Neural progenitor cell (in vitro differentiated cells): Measurements from ENCODE around the gene VSX2. TPM values are rescaled to one million over a fixed set of nuclear protein-coding genes. Genes with fewer than 3 reads are reported as not detected.

Experiments
- DNase-seq: peaks from one replicate; pipeline ENCODE4 v3.0.0-alpha.2; 2016; ENCODE audit warnings: low spot score
- H2AFZ ChIP-seq: fragments of 200-600 bp; sonication (generic); replicated peaks from 2 replicates; pipeline ENCODE4 v1.6.1; 2016; ENCODE audit warnings: antibody characterized with exemption
- H3F3A ChIP-seq: fragments of 200-600 bp; sonication (generic); 2 replicates; pipeline ENCODE4 v1.6.1; 2016; ENCODE audit warnings: antibody characterized with exemption, low read depth
- H3K27ac ChIP-seq: fragments of 200-600 bp; sonication (generic); 2 replicates; pipeline ENCODE4 v1.5.1; 2016; ENCODE audit warnings: mild to moderate bottlenecking
- H3K27me3 ChIP-seq: fragments of 200-600 bp; sonication (generic); 2 replicates; pipeline ENCODE4 v1.6.1; 2016; ENCODE audit warnings: mild to moderate bottlenecking, moderate library complexity
- H3K36me3 ChIP-seq: fragments of 200-600 bp; sonication (generic); 2 replicates; pipeline ENCODE4 v1.5.1; 2016
- H3K4me1 ChIP-seq: fragments of 200-600 bp; sonication (generic); 2 replicates; pipeline ENCODE4 v1.6.1; 2016; ENCODE audit warnings: mixed run types
- H3K4me2 ChIP-seq: fragments of 200-600 bp; sonication (generic); 2 replicates; pipeline ENCODE4 v1.6.1; 2016
- H3K4me3 ChIP-seq: fragments of 200-600 bp; sonication (generic); 2 replicates; pipeline ENCODE4 v1.5.1; 2016
- H3K79me2 ChIP-seq: fragments of 200-600 bp; sonication (generic); 2 replicates; pipeline ENCODE4 v1.6.1; 2016; ENCODE audit warnings: low read depth
- H3K9ac ChIP-seq: fragments of 200-600 bp; sonication (generic); 2 replicates; pipeline ENCODE4 v1.6.1; 2016
- H3K9me3 ChIP-seq: fragments of 200-600 bp; sonication (generic); 2 replicates; pipeline ENCODE4 v1.5.1; 2016; ENCODE audit warnings: low read depth
- H4K20me1 ChIP-seq: fragments of 200-600 bp; sonication (generic); 2 replicates; pipeline ENCODE4 v1.6.1; 2016; ENCODE audit warnings: low read depth
- H3K27ac Mint-ChIP-seq: 3 replicates; pipeline ENCODE4 v1.8.0; 2021; ENCODE audit warnings: mixed read lengths
- H3K27me3 Mint-ChIP-seq: 2 replicates; pipeline ENCODE4 v1.8.0; 2022; ENCODE audit warnings: low read depth, mild to moderate bottlenecking, inconsistent platforms, moderate library complexity, mixed read lengths; ENCODE audit not compliant: insufficient read depth
- H3K36me3 Mint-ChIP-seq: 3 replicates; pipeline ENCODE4 v1.8.0; 2021; ENCODE audit warnings: mixed read lengths
- H3K4me1 Mint-ChIP-seq: 3 replicates; pipeline ENCODE4 v1.8.0; 2021; ENCODE audit warnings: mixed read lengths
- H3K4me3 Mint-ChIP-seq: 3 replicates; pipeline ENCODE4 v1.8.0; 2021; ENCODE audit warnings: mild to moderate bottlenecking, moderate library complexity, mixed read lengths
- H3K9me3 Mint-ChIP-seq: 3 replicates; pipeline ENCODE4 v1.8.0; 2020; ENCODE audit warnings: mixed read lengths
- EZH2 ChIP-seq: fragments of 200-600 bp; sonication (generic); IDR thresholded peaks from 2 replicates; pipeline ENCODE4 v1.6.1; 2017; ENCODE audit warnings: antibody characterized with exemption, mild to moderate bottlenecking, moderate library complexity
- EZH2phosphoT487 ChIP-seq: fragments of 200-600 bp; sonication (generic); IDR thresholded peaks from 2 replicates; pipeline ENCODE4 v1.6.1; 2017; ENCODE audit warnings: antibody characterized with exemption
- total RNA-seq: library from RNA; depleted of rRNA; stranded (reverse); fragments of >200 nt; gene quantifications from 2 replicates; pipeline ENCODE4 v1.2.3, GENCODE V29; 2015; ENCODE audit warnings: low replicate concordance
- TF ChIP-seq, protein P1 (sequence below): fragments of 200-600 bp; sonication (generic); IDR thresholded peaks from 2 replicates; pipeline ENCODE4 v1.5.1; 2017; ENCODE audit warnings: antibody characterized with exemption, mild to moderate bottlenecking

The VSX2 gene
- total RNA-seq, 1 donor from 2014 or later: 0.51 TPM

GRCh38 chr14:74289801-74290200 lies 50.6 kb downstream of the VSX2 start:
- no peaks in the 10 kb centered on the region for H3K36me3 ChIP-seq
- TF ChIP-seq, protein P1, sequence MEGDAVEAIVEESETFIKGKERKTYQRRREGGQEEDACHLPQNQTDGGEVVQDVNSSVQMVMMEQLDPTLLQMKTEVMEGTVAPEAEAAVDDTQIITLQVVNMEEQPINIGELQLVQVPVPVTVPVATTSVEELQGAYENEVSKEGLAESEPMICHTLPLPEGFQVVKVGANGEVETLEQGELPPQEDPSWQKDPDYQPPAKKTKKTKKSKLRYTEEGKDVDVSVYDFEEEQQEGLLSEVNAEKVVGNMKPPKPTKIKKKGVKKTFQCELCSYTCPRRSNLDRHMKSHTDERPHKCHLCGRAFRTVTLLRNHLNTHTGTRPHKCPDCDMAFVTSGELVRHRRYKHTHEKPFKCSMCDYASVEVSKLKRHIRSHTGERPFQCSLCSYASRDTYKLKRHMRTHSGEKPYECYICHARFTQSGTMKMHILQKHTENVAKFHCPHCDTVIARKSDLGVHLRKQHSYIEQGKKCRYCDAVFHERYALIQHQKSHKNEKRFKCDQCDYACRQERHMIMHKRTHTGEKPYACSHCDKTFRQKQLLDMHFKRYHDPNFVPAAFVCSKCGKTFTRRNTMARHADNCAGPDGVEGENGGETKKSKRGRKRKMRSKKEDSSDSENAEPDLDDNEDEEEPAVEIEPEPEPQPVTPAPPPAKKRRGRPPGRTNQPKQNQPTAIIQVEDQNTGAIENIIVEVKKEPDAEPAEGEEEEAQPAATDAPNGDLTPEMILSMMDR: no peak
- TF ChIP-seq EZH2phosphoT487 (no peak), EZH2 (no peak)
- H3K4me1 Mint-ChIP-seq: no peaks in the 10 kb centered on the region

DNA sequence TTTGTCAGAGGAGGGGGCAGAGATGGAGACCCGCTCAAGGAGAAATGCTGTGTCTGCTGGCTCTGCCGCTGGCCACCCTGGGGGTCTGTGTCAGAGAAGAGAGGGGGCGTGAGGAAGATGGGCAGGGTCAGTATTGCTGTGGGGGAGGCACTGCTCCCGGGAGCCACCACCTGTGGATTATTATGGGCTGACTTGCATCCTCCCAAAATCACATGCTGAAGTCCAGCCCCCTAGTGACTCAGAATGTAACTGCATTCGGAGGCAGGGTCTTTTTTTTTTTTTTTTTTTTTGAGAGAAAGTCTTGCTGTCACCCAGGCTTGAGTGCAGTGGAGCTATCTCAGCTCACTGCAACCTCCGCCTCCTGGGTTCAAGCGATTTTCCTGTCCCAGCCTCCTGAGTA lies 51.2 kb downstream of the VSX2 start:
- no peak overlapping the region for H3K27ac Mint-ChIP-seq

More at GRCh38 chr14:74289801-74290200, 50.6 kb downstream of the VSX2 start:
- Histone ChIP-seq H3K9ac (no peak overlapping the region), H3F3A (peaks cover 4% of the 10 kb centered on the region), H3K4me1 (no peaks in the 10 kb centered on the region), H3K27ac (no peak overlapping the region), H3K4me2 (no peak overlapping the region), H3K9me3 (no peaks in the 10 kb centered on the region), H4K20me1 (peaks cover 43% of the 10 kb centered on the region), H2AFZ (no peak overlapping the region), H3K79me2 (peaks cover 15% of the 10 kb centered on the region), H3K27me3 (no peaks in the 10 kb centered on the region), H3K4me3 (no peak overlapping the region)
- Mint-ChIP-seq H3K9me3 (no peaks in the 10 kb centered on the region), H3K4me3 (no peak overlapping the region), H3K36me3 (peaks cover 19% of the 10 kb centered on the region), H3K27ac (no peak overlapping the region), H3K27me3 (no peaks in the 10 kb centered on the region)
- no peak for DNase-seq

GRCh38 chr14:74292061-74292460 lies 52.8 kb downstream of the VSX2 start:
- Histone ChIP-seq H3K27ac (no peak overlapping the region), H4K20me1 (peaks cover 64% of the 10 kb centered on the region), H3K4me3 (no peak overlapping the region), H3K9me3 (no peaks in the 10 kb centered on the region), H3K27me3 (no peaks in the 10 kb centered on the region), H3F3A (peaks cover 9% of the 10 kb centered on the region), H3K36me3 (no peaks in the 10 kb centered on the region), H3K9ac (no peak overlapping the region), H3K79me2 (peaks cover 23% of the 10 kb centered on the region), H2AFZ (no peak overlapping the region), H3K4me1 (no peaks in the 10 kb centered on the region), H3K4me2 (no peak overlapping the region)
- DNase-seq: no peak
- Mint-ChIP-seq H3K4me3 (no peak overlapping the region), H3K27me3 (no peaks in the 10 kb centered on the region), H3K4me1 (peaks cover 2% of the 10 kb centered on the region), H3K27ac (no peak overlapping the region), H3K9me3 (no peaks in the 10 kb centered on the region), H3K36me3 (peaks cover 23% of the 10 kb centered on the region)
- TF ChIP-seq EZH2 (no peak), EZH2phosphoT487 (no peak)
- TF ChIP-seq, protein P1: no peak

More for the DNA sequence above, 51.2 kb downstream of the VSX2 start:
- H3K4me1 Mint-ChIP-seq: no peaks in the 10 kb centered on the region
- no peak overlapping the region for H3K4me2 ChIP-seq
- H4K20me1 ChIP-seq: peaks cover 49% of the 10 kb centered on the region
- no peak overlapping the region for H3K9ac ChIP-seq
- peaks cover 15% of the 10 kb centered on the region for H3K79me2 ChIP-seq
- no peaks in the 10 kb centered on the region for H3K9me3 Mint-ChIP-seq
- DNase-seq: peak; percentile 55
- TF ChIP-seq, protein P1: peak; percentile 60
- TF ChIP-seq EZH2 (no peak), EZH2phosphoT487 (no peak)
- peaks cover 20% of the 10 kb centered on the region for H3K36me3 Mint-ChIP-seq
- no peaks in the 10 kb centered on the region for H3K27me3 Mint-ChIP-seq
- no peak overlapping the region for H3K27ac ChIP-seq
- H3K27me3 ChIP-seq: no peaks in the 10 kb centered on the region
- H3F3A ChIP-seq: peaks cover 9% of the 10 kb centered on the region
- H3K4me1 ChIP-seq: no peaks in the 10 kb centered on the region
- H3K4me3 ChIP-seq: no peak overlapping the region
- H3K4me3 Mint-ChIP-seq: no peak overlapping the region
- H3K36me3 ChIP-seq: no peaks in the 10 kb centered on the region
- H3K9me3 ChIP-seq: no peaks in the 10 kb centered on the region
- H2AFZ ChIP-seq: no peak overlapping the region
